Testis (tissue), 3 donors: ENCODE data around the gene RNU1-3. TPM values are rescaled to one million over a fixed set of nuclear protein-coding genes. Genes with fewer than 3 reads are reported as not detected.
"Not testable (repeated sequence)": the region's sequence is repeated elsewhere in the genome, so short reads cannot be mapped to it uniquely, and the experiment has no call there.

Source experiments
- DNase-seq: peaks from one replicate; pipeline ENCODE4 v3.0.0-alpha.2; 2019
- H3K27ac ChIP-seq, 2 donors: fragments of 200-600 bp; sonication (generic); one replicate each; pipeline ENCODE4 v1.5.1; 2019
- H3K27me3 ChIP-seq: fragments of 200-600 bp; sonication (generic); one replicate; pipeline ENCODE4 v1.5.1; 2019
- H3K36me3 ChIP-seq: fragments of 200-600 bp; sonication (generic); one replicate; pipeline ENCODE4 v1.5.1; 2017; ENCODE audit warnings: low read depth; ENCODE audit errors: missing control alignments
- H3K4me1 ChIP-seq: fragments of 200-600 bp; sonication (generic); one replicate; pipeline ENCODE4 v1.5.1; 2019
- H3K4me3 ChIP-seq, 2 donors: fragments of 200-600 bp; sonication (generic); one replicate each; pipeline ENCODE4 v1.5.1; 2017 to 2019
- H3K9me3 ChIP-seq: fragments of 200-600 bp; sonication (generic); one replicate; pipeline ENCODE4 v1.5.1; 2017
- CTCF ChIP-seq, 3 experiments: fragments of 450-650 bp in 2 of 3; fragments of 200-600 bp in 1 of 3; sonication (generic) in 1 of 3; IDR thresholded peaks; one replicate each; pipeline ENCODE4 v1.5.1; 2016 to 2019; ENCODE audit warnings: antibody characterized with exemption in 3 of 3, mild to moderate bottlenecking in 2 of 3, moderate library complexity in 1 of 3
- POLR2A ChIP-seq: fragments of 450-650 bp; IDR thresholded peaks from one replicate; pipeline ENCODE4 v1.6.1; 2017; ENCODE audit warnings: antibody characterized with exemption, mild to moderate bottlenecking, moderate library complexity
- WGBS, 2 donors: methylation state at CpG; one replicate each; pipeline ENCODE4 v1.1.5; 2018; 5-methylcytosine and 5-hydroxymethylcytosine counted together
- intact Hi-C: fragments of 100-400 bp; cut with DNase I; formaldehyde crosslinking; loops from one replicate; pipeline ENCODE4 v1.15.1; 2023; ENCODE audit warnings: low total_unique reads
- polyA plus RNA-seq: library from polyadenylated mRNA; stranded (reverse); fragments of 350-450 nt; fragmentation: Illumina TruSeq; extraction: RNeasy Lipid Tissue Mini Kit (QIAGEN cat#74804); gene quantifications from one replicate; pipeline ENCODE4 v1.2.3, GENCODE V29; 2014; ENCODE audit warnings: low read depth, low replicate concordance; ENCODE audit not compliant: insufficient read depth
- total RNA-seq, 2 donors: library from RNA; depleted of rRNA; stranded (reverse); fragments of >200 nt; gene quantifications; one replicate each; pipeline ENCODE4 v1.2.3, GENCODE V29; 2016

RNU1-3 gene
- total and polyA plus RNA-seq, 3 donors from 2014 or later, result under 0.01 to 18.9 (median under 0.01) TPM

- intact Hi-C loops, H3K27me3 ChIP-seq, H3K36me3 ChIP-seq, H3K9me3 ChIP-seq: not testable (repeated sequence)
- H3K27ac ChIP-seq, result peak overlapping the region; percentile 79 to 84
- DNase-seq, result peak; percentile 96
- peak overlapping the region; percentile 79 to 84 for H3K4me3 ChIP-seq
- peak in 2 of 3 experiments; percentile 27 to 54 for TF ChIP-seq CTCF (IDR thresholded peaks at IDR 0.05)
- WGBS, 2 donors, result 6 to 7% methylated on average over 53 to 61 of the region's 61 CpGs
- peaks cover 27% of the 10 kb centered on the region for H3K4me1 ChIP-seq
These were observed 22.1 kb downstream of the RNU1-3 start for GRCh38 chr1:16644482-16645270.

GRCh38 chr1:16644193-16644481 lies 22.6 kb downstream of the RNU1-3 start:
- 0 to 1% methylated on average over 16 of the region's 16 CpGs for WGBS, 2 donors
- Histone ChIP-seq H3K36me3 (no peaks in the 10 kb centered on the region), H3K4me1 (peaks cover 27% of the 10 kb centered on the region), H3K4me3 (peak overlapping the region; percentile 79 to 84), H3K9me3 (no peaks in the 10 kb centered on the region), H3K27ac (peak overlapping the region; percentile 79 to 84), H3K27me3 (no peaks in the 10 kb centered on the region)
- no peak for DNase-seq
- intact Hi-C loops, result no loop called here
- TF ChIP-seq POLR2A (no peak), CTCF (IDR thresholded peaks at IDR 0.05) (no peak)

- H3K27ac ChIP-seq, result peak overlapping the region; percentile 79 to 84
- peak overlapping the region; percentile 79 to 84 for H3K4me3 ChIP-seq
- H3K4me1 ChIP-seq, result peaks cover 27% of the 10 kb centered on the region
- WGBS, 2 donors, result 14 to 17% methylated on average over 12 of the region's 12 CpGs
- DNase-seq, result peak; percentile 39
- H3K9me3 ChIP-seq, H3K36me3 ChIP-seq, H3K27me3 ChIP-seq, intact Hi-C loops: not testable (repeated sequence)
These were observed 23.1 kb downstream of the RNU1-3 start for GRCh38 chr1:16643476-16644192.

GRCh38 chr1:16643001-16643411 lies 23.7 kb downstream of the RNU1-3 start:
- H3K27me3 ChIP-seq, H3K4me3 ChIP-seq, H3K9me3 ChIP-seq, H3K36me3 ChIP-seq, intact Hi-C loops, H3K27ac ChIP-seq: not testable (repeated sequence)
- H3K4me1 ChIP-seq, result peaks cover 27% of the 10 kb centered on the region
- DNase-seq, result peak; percentile 23
- WGBS, 2 donors, result 63 to 82% methylated on average over 4 of the region's 4 CpGs

- H3K36me3 ChIP-seq, intact Hi-C loops, H3K9me3 ChIP-seq, H3K27ac ChIP-seq, H3K4me3 ChIP-seq, H3K27me3 ChIP-seq: not testable (repeated sequence)
- peak; percentile 15 for DNase-seq
- WGBS, 2 donors, result 66 to 72% methylated on average over 7 to 8 of the region's 9 CpGs
- H3K4me1 ChIP-seq, result peaks cover 27% of the 10 kb centered on the region
These were observed 24.5 kb downstream of the RNU1-3 start for GRCh38 chr1:16642025-16642966.

GRCh38 chr1:16641159-16641975 lies 25.4 kb downstream of the RNU1-3 start:
- H3K4me1 ChIP-seq, result peaks cover 27% of the 10 kb centered on the region
- H3K27ac ChIP-seq, intact Hi-C loops, H3K27me3 ChIP-seq, H3K9me3 ChIP-seq, H3K36me3 ChIP-seq, H3K4me3 ChIP-seq: not testable (repeated sequence)
- WGBS, 2 donors, result 93 to 95% methylated on average over 8 of the region's 8 CpGs
- peak; percentile 10 for DNase-seq

GRCh38 chr1:16639091-16640031 lies 27.4 kb downstream of the RNU1-3 start:
- H3K27ac ChIP-seq, H3K9me3 ChIP-seq, H3K27me3 ChIP-seq, H3K4me3 ChIP-seq, H3K36me3 ChIP-seq, intact Hi-C loops: not testable (repeated sequence)
- 77 to 78% methylated on average over 11 of the region's 11 CpGs for WGBS, 2 donors
- DNase-seq, result peak; percentile 14
- H3K4me1 ChIP-seq, result peaks cover 16% of the 10 kb centered on the region
